Lower leg skin (tissue), 4 donors: ENCODE data around the gene DNMBP. TPM values are rescaled to one million over a fixed set of nuclear protein-coding genes. Genes with fewer than 3 reads are reported as not detected.

ENCODE experiments used
- DNase-seq, 2 donors: peaks; one replicate each; pipeline ENCODE4 v3.0.0-alpha.2; 2019; ENCODE audit warnings: low spot score in 2 of 2
- H3K4me3 ChIP-seq: fragments of 200-600 bp; sonication (generic); 2 replicates; pipeline ENCODE4 v1.5.1; 2017; ENCODE audit warnings: mild to moderate bottlenecking, low read depth; ENCODE audit not compliant: poor library complexity, severe bottlenecking
- CTCF ChIP-seq, 3 donors: fragments of 450-650 bp; IDR thresholded peaks; one replicate each; pipeline ENCODE4 v1.5.1; 2016; ENCODE audit warnings: antibody characterized with exemption in 3 of 3, mild to moderate bottlenecking in 3 of 3, moderate library complexity in 2 of 3
- POLR2A ChIP-seq, 2 donors: fragments of 450-650 bp; IDR thresholded peaks; one replicate each; pipeline ENCODE4 v1.6.1; 2016 to 2017; ENCODE audit warnings: antibody characterized with exemption in 2 of 2, mild to moderate bottlenecking in 1 of 2, moderate library complexity in 1 of 2
- WGBS, 2 donors: methylation state at CpG; one replicate each; pipeline ENCODE4 v1.1.5; 2018; 5-methylcytosine and 5-hydroxymethylcytosine counted together
- intact Hi-C: fragments of 100-400 bp; cut with DNase I; formaldehyde crosslinking; loops from one replicate; pipeline ENCODE4 v1.15.0; 2023; ENCODE audit warnings: low total_unique reads
- total RNA-seq, 4 donors: library from RNA; depleted of rRNA; stranded (reverse); fragments of >200 nt; gene quantifications; one replicate each; pipeline ENCODE4 v1.1.0, GENCODE V29; 2016

DNMBP gene
- total RNA-seq, 4 donors from 2014 or later, result 39.8 to 78.0 (median 61.9) TPM

DNA sequence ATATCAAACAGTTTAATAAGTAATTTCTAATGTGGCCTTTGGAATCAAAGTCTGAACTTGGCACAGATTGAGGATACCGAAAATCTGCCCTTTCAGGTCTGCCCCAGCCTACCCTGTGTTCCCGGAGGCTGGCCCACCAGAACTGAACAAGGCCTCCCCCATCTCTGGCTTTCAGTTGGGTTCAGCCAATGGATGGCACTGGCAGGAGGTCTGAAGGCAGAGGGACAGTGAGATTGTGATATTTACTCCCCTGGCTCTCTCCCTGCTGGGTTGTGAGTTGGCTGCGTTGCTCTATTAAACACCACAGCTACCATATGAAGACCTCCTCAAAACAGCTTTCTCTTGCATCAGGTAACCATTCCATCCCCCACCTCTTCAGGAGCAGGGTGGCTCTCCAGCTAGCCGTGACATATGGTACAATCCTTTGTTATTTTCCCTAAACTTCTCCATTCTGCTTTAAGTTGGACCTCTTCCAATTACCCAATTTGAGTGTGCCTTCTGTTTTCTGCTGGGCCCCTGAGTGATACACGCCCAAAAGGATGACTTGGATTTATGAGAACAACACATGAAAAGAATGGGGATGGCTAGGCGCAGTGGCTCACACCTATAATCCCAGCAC lies 28.1 kb downstream of the DNMBP start:
- intact Hi-C loops, result no loop called here

GRCh38 chr10:99979066-99979685 lies 30.6 kb downstream of the DNMBP start:
- TF ChIP-seq CTCF (IDR thresholded peaks at IDR 0.05) (no peak), POLR2A (IDR thresholded peaks at IDR 0.05) (no peak)
- no peak overlapping the region for H3K4me3 ChIP-seq
- no peak for DNase-seq
- WGBS, 2 donors, result 79 to 85% methylated on average over 5 of the region's 5 CpGs
- intact Hi-C loops, result no loop called here

More for the DNA sequence above, 28.1 kb downstream of the DNMBP start:
- 52 to 69% methylated on average over 6 of the region's 6 CpGs for WGBS, 2 donors
- H3K4me3 ChIP-seq, result no peak overlapping the region
- TF ChIP-seq CTCF (IDR thresholded peaks at IDR 0.05) (no peak), POLR2A (IDR thresholded peaks at IDR 0.05) (no peak)
- DNase-seq, result no peak

GRCh38 chr10:99977916-99978315 lies 31.8 kb downstream of the DNMBP start:
- WGBS, 2 donors, result 87% methylated on average over 5 of the region's 5 CpGs
- DNase-seq, result no peak
- no peak overlapping the region for H3K4me3 ChIP-seq
- intact Hi-C loops, result no loop called here
- TF ChIP-seq POLR2A (IDR thresholded peaks at IDR 0.05) (no peak), CTCF (IDR thresholded peaks at IDR 0.05) (no peak)

GRCh38 chr10:99976886-99977665 lies 32.7 kb downstream of the DNMBP start:
- WGBS, 2 donors, result 30 to 42% methylated on average over 5 of the region's 5 CpGs
- intact Hi-C loops, result no loop called here
- DNase-seq, result no peak
- H3K4me3 ChIP-seq, result no peak overlapping the region
- TF ChIP-seq POLR2A (IDR thresholded peaks at IDR 0.05) (no peak), CTCF (IDR thresholded peaks at IDR 0.05) (no peak)

DNA sequence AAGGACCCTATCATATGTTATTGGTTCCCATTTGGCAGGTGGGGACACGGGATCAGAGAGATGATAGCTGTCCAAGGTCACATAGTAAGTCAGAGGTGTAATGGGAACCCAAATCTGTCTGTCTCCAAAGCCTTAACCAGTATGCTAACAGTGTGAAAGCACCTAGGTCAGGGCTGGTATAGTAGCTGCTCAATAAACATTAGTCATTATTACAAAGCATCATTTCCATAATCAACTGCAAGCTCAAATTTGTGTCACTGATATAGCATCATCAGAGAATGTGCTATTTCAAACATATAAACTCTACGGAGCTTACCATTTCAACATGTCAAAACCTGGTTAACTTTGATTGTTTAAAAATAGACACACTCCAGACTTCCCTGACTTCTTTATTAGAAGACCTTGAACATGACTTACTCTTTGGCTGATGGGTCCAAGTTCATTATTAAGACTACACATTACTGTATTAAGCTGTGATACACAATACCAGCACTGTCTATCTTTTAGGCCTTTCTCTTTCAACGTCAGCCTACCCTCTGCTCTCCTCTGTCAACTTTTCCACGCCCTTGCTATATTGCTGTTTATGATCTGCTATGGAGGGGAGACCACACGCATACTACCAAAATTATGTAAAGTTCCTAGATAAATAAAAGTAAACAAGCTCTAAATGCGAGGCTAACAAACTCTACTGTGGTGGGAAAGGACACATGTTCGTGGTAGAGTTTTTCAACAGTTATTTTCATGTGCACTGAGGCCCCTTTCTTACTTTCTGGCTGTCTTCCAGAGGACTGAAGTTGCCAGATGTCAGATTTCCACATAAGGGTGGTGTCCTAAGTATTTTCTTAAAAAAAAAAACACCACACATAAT lies 33.6 kb downstream of the DNMBP start:
- peak in 1 of 2 donors; percentile 44 for DNase-seq
- 32 to 35% methylated on average over 7 of the region's 7 CpGs for WGBS, 2 donors
- H3K4me3 ChIP-seq, result no peak overlapping the region
- intact Hi-C loops, result no loop called here
- TF ChIP-seq CTCF (IDR thresholded peaks at IDR 0.05), result no peak
- no peak for TF ChIP-seq POLR2A (IDR thresholded peaks at IDR 0.05)
